Measurements from ENCODE around the gene SREBF1.
A peak's percentile ranks its signal among the peaks of the same experiment; 100 is the strongest.

SREBF1 gene

DNA sequence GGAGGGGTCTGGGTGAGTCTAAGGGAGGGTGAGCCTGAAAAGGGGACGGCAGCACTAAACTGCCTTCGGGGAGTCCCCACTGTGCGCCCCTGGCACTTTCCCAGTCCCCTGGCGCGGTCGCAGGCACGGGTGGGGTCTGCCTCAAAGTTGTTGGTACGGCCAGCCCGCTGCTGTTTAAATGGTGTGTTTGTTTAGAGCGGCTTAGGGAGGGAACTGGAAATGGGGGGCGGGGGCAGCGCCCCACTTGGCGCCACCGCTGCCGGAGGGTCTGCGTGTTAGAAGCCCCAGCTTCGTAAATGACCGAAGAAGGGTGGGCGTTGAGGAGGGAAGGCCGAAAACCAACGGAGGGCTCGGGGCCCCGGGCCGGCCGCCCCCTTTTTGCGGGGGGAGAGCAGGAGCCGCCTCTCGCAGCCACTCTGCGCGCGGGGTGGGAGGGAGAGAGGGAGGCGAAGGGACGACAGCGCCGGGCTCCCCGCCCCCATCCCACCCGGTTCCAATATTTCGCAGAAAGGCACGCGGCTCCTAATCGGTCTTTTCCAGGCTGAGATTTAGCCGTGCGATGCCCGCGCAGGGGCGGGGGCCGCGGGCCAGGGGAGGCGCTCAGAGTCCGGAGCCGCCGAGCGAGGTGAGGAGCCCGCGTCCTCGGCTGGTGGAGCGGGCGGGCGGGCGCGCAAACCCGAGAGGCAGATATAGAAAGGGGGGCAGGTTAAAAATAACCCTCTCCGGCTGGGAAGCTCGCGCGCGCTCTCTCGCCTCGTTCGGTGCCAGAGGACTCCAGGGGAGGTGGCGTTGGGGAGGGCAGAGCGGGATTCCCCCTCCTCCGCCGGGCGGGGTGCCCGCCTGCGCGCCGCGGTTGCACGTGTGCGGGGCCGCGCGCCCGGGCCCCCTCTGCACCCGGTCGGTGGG lies 54.9 kb downstream of the SREBF1 start:
- peak; percentile 28 for DNase-seq (ENCODE audit: low read depth)

DNA sequence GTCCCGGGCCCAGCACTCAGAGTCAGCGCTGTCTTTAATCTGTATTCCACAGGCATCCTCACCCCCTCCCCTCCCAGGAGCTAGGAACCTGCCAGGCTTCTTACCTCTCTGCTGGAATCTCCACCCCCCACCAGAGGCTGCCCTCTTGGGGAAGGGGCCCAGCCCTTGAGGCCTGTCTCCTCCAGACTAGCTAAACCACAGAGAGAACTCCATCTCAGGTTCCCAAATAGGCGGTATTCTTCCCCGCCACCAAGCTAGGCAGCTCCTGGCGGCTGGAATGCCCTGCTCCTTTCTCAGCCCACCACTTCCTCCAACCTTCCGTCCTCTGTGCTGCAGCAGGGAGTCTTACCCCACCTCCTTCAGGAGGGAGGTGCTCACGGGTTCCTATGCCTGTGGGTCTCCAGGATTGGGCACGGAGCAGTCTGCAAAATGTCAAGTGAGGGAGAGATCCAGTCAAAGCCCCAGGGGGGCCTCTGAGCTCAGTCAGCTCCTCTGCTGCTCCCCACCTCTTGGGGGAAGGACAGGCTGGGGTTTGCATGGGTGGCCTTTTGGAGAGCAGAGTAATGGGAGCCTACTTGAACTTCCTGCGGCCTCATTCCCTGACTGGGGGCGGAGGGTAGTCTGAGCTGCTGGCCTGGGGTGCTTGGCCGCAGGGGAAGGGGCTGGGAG lies 55.7 kb downstream of the SREBF1 start:
- DNase-seq (ENCODE audit: low read depth), result no peak

DNA sequence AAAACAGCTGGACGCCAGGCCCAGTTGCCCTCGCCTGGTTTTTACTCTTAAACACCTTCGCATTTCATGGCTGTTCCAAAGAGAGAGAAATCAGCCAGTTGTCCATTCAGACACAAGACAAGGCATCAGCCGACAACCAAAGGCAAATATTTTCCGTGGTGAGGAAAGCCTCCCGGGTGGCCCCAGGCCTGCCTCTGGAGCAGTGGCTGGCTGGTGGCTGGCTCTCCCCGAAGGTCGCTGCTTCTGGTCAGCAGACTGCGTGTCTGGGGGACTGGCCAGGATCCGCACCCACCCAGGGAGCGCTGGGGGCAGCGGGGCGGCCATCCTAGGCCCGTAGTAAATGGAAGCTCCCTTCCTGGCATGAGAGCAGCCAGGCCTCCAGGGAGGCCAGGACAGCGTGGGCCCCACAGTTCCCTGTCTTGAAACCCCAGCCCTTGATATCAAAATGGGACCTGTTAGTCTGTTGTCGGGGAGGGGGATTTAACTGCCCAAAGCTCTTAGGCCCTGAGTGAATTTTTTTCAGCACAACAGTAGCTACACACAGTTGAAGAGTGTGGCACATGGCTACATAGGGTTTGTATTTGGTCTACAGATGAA lies 57.7 kb downstream of the SREBF1 start:
- DNase-seq (ENCODE audit: low read depth), result no peak

DNA sequence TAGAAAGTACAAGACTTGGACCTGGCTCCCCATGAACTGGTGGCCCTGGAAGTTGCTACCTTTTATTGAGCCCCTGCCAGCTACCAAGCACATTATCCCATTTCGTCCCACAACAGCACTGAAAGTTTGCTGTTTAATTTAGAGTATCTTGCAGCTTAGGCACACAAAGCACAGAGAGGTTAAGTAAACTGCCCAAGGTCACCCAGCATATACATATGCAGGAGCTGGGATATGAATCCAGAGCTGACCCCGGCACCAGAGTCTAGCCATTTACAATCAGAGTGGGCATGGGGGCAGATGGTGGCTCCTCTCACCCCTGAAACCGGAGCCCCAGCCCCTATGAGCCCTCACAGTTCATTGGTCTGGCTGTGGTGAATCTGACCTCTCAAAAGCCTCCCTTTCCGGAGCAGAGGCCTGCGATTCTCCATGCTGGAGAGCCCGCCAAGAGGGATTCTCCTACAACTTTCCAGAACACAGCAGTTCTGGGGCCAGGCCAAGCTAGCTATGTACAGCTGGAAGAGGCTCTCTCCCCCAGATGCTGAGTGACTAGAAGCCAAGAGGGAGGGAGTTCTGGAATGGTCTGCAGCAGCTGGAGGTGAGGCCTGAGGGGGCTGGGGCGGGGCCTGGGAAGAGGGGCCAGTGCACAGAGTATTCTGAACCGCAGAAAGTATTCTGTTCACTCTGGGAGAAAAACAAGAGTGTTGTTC lies 58.3 kb downstream of the SREBF1 start:
- no peak for DNase-seq (ENCODE audit: low read depth)

DNA sequence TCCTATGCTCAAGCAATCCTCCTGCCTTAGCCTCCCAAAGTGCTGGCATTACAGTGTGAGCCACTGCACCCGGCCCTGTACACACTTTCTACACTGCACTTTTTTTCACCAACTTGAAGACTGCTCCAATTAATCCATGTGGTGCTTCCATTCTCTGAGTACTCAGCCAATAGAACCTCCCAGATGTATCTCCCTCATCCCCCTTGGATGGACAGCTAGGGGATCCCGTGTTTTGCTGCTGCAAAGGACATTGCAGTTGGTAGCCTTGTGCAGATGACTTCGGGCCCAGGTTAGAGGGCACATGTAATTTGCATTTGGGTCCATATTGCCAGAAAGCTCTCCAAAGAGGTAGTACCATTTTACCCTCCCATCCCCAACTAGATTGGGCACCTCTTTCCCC lies 59.9 kb downstream of the SREBF1 start:
- DNase-seq (ENCODE audit: low read depth), result no peak

DNA sequence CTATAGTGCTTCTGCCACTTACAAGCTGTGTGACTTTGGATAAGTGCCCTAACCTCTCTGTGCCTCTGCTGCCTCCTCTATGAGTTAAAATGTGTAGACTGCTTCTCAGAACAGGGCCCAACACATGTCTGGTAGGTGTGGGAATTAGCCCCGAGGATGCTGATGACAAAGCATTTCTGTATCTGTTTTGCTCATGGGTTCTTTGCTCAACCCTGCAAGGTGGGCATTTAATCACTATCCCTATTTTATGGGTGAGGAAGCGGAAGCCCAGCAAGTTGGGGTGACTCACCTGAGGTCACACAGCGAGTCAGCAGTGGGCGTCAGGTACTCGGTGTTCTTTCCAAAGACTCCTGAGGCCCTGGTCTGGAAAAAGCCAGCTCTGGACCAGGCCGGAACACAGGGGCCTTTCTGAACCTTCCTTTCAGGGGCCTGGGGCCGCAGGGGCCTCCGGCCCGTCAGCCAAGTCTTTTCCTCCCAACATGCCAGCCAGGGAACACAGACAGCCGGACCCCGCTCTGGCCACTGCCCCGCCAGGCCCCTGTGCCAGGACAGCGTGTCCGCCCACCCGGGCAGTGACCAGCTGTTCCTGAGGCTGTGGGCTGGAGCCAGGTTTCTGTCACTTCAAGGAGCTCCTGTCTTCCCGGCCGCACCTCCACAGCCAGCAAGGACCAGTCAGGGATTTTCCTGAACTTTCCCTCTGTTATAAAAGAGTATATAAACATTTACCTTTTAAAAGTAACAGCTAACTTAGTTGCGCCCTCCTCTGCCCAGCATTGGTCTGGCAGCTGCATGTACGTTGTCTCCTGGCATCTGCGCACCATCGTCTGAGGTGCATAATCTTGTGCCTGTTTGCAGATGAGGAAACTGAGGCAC lies 62.5 kb downstream of the SREBF1 start:
- DNase-seq (ENCODE audit: low read depth), result no peak

DNA sequence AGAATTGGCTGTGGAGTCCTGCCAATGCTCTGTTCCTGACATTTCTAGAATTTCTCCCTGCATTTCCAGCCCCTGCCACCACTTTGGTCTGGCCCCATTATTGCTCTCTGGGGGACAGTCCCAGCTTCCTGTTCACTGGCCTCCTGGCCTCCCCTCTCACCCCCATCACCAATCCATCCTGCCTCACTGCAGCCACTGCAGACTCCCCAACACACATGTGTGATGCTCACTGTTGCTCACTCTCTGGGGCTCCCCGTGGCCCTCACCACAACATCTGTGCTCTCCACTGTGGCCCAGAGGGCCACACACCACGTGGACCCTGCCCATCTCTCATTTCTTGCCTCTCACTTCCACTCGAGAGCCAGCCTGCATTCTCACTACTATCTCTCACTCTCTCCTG lies 64.6 kb downstream of the SREBF1 start:
- DNase-seq (ENCODE audit: low read depth), result no peak

DNA sequence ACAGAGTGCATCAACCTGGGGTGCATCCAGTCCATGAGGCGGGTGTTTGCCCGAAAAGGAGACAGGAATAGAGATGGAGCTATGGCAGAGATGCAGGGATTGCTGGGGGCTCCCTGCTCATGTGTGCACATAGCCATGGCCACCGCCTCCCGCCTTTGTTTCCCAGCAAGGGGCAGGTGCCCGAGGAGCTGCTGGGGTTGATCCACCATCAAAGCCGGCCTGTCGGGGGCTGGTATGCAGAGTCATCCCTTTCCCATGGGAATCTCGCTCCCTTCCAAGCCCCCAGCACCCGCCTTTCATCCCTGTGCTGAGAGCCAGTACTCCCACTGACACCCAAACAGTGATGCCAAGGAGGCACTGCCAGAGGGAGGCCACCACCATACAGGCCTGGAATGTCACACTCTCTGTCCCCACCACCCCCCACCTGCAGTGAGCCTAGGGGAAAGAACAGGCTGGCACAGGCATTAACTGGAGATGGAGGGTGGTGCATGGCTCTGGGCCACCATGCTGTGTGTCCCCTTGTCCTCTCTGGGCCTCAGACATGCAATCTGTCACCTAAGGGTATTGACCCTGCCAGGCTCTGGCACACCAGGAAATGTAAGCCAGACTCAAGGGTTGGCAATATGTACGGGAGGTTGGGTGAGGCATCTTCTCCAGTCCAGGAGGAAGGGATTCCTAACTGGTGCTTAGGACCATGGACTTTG lies 65.1 kb downstream of the SREBF1 start:
- DNase-seq (ENCODE audit: low read depth), result no peak

DNA sequence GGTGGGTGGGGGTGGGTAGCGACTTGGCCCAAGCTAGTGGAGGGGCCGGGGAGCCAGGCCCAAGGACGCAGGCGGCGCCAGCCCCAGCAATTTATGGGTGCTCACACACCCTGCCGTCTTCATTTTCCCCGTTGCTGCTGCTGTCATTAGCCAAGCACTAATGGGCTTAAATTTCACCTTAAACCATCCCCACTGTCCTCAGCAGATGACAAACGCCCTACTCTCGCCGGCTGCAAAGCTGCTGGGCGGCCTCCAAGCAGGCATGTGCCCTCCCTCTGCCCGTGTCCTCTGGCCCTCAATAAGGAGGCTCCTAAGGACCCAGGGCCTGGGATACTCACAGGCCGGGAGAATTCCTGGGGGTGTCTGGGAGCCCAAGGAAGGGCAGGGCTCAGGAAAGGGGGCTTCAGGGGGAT lies 66.1 kb downstream of the SREBF1 start:
- DNase-seq (ENCODE audit: low read depth), result no peak

DNA sequence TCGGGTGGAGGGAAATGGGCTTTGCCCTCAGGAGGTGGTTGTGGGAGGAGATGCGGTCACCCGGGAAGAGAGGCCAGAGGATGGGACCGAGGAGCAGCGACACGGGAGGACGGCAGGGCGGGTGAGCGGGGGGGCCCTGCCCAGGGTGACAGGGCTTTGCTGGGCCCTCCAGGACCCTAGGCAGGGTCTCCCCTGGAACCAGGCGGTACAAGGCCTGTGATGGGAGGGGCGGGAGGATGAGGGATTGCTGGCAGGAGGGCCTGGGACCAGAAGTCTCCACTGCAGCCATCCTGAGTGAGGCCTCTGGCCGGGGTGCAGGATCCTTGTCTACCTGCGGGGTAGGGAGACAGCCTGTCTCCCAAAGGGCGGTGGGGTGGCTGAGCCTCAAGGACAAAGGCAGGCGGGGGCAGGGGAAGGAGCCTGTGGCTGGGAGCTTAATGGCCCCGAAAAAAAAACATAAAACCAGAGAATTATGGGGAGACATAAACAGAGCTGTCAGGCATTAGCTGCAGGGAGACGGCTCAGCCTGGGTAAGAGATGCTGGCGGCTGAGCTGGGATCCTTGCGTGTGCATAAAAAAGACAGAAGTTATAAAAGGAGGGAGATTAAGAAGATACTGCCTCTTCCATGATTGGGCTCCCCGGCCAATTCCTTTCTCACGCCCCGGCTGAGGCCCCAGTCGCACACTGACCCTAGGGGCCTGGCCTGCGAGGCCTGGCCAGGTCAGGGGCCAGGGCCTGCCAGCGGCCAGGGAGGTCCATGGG lies 66.7 kb downstream of the SREBF1 start:
- no peak for DNase-seq (ENCODE audit: low read depth)

DNA sequence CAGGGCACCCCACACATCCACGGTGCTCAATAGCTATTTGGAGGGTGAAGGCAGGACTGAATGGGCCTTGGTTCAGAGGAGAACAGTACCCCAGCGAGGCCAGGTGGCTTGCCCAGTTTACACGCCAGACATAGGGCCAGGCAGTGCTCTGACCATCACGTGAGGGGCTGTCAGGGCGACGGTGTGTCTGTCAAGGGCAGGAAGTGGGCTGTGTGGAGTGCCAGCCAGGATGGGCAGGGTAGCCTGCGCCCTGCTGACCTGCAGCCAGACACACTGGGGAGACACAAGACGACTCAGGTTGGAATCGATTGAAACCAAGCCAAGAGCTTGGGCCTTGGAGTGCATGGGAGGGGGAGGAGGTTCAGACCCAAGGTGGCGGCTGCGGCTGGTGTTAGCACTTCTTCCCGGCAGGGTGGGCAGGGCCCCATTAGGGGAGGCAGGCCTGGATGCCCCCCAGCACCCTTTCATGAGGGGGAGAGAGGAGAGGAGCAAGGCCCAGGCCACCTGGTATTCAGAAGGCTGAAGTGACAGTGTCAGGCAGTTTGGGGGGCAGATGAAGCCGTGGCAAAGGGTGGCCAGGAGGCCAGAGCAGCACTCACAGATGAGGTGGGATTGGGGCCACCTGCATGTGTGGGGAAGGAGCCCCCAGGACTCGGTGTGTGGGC lies 68.2 kb downstream of the SREBF1 start:
- no peak for DNase-seq (ENCODE audit: low read depth)

DNA sequence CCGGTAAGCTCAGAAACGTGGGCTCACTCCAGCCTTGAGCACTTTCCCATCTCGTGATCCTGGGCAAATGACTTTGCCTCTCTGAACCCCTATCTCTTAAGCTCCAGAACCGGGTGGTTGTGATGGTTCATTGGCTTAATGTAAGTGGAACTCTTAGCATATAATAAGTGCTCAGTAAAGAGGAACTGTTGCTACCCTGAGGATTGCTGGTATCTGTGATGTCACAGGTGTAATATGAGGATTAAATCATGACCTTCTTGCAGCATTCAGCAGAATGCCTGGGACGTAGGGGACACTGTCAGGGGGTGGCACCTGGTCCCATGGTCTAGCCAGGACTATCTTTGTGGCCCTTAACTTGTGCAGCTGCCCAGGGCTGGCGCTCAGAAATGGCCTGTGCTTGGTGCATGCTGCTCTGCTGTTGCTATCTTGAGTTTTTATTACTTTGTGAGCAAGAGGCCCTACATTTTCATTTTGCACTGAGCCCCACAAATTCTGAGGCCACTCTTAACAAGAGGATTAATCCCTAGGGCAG lies 68.8 kb downstream of the SREBF1 start:
- DNase-seq (ENCODE audit: low read depth), result no peak

DNA sequence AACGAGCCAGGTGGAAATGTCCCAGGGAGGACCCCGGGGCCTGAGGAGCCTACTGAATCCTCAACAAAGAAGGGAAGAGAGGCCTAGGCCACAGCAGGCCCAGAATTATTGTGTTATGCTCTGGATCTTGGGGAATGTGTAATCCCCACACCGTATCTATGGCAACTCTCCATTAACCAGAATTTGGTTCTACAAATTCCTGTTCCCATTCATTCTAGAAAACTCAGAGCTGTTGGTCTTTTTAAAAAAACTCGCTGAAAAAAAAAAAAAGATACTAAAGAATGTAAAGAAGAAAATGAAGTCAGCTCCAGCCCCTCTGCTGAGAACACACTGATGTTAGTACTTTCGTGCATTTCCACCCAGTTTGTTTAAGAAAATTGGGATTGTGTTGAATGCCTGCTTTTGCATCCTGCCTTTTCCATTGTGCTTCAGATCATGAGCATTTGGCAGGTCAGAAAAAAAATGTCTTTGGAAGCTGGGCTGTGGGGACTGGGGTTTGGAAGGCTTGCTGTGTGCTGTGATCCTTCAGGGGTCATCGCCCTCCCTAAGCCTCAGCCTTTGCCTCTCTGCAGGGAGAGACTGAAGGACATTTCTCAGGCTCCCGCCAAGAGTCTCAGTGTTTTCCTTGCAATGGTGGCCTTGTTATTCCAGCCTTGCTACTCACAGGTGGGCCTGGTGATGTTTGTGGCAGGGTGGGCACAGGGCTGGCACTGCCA lies 69.5 kb downstream of the SREBF1 start:
- no peak for DNase-seq (ENCODE audit: low read depth)

DNA sequence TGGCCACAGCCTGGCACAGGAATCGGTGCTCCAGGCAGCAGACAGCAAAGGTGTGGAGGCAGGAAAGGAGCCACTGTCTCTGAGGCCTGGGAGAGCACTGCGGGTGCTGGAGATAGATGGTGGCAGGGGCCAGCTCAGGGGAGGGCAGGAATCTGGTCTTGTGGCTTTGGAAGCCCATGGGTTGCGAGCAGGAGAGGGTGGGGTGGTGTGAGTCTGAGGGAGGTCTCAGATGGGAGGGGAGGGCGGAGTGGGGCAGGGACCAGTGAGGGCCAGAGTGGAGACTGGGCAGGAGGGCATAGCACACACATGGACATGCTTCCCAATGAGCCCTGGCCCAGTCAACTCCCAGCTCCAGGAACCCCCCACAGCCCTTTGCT lies 70.1 kb downstream of the SREBF1 start:
- DNase-seq (ENCODE audit: low read depth), result no peak

DNA sequence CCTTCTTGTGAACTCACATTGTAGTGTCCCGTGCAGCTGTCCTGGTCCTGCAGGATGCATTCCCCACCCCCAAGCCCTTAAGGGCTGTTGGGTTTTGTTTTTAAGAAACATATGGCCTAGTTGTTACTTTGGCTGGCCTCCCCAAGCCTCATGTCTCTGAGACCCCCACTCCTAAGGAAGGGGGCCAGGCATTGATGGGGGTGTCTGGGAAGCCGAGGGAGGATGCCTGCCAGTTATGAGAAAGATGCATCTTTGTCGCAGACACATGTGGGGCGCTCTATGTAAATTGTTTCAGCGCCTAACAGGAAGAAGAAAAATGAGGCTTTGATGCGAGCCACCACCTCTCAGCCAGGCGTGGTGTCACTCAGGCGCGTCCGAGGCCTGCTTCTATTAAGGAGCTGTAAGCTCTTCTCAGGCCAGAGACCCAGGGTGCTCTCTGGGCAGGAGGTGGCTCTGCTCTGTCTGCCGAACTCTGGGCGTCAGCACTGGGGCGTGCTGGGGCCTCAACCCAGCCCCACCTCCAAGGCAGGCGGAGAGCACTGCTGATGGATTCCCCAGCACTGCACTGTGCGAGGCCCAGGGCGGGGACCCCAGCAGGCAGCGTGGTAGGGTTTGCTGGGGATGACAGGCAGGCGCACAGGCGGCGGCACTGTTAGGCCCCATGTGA lies 70.6 kb downstream of the SREBF1 start:
- DNase-seq (ENCODE audit: low read depth), result no peak

DNA sequence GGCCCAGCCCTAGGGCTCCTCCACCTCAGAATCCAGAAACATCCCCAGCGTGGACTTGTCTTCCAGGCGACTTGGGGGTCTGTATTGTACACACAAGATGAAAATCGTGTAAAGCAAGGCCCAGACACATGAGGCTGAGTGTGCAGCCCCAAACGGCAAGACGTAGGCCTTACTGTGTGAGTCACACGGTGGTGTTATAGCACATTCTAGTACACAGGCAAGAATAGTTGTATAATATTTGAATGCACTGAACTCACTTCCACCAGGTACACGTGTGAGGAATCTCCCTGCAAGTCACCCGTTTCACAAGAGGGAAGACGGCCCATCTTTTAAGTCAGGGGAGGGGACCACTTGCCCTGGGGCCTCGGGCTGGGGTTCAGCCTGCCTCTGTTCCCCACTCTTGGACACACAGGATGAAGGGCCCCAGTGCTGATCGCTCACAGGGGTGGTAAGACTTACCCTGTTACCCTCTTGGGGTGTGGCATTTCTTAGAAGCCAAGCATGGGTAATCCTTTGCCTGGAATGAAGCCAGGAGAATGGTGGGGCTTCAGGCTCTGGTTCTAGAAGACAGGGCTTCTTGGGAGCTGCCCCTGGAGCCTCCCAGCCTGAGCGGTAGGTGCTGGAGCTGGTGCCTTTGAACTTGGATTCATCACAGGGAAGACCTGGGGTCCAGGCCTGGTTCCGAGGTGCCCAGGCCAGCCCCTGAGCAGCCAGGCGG lies 71.3 kb downstream of the SREBF1 start:
- no peak for DNase-seq (ENCODE audit: low read depth)

DNA sequence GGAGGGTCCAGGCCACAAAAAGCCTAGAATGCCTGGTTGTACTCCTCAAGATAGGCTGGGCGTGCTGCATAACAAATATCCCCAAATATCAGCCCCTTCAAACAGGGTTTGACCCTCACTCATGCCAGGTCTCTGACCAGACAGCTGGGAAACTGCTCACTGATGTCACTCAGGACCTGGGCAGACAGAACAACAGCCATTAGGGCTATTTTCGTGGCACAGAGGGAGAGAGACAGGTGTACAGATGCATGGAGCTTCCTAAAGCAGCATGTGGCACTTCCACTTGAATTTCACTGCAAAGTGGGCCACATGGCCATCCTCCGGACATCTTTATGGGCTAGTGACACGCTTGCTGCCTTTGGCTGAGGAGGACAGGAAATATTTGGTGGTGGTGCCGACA lies 73.1 kb downstream of the SREBF1 start:
- DNase-seq (ENCODE audit: low read depth), result no peak
